CD8-positive, alpha-beta memory T cell (primary cell): ENCODE measurements around the gene PPP2R5C. TPM values are rescaled to one million over a fixed set of nuclear protein-coding genes. Genes with fewer than 3 reads are reported as not detected.

Experiments used
- CTCF ChIA-PET: fragments of 350-600 bp; sonication (Branson Sonifier 250); formaldehyde crosslinking; loops from one replicate; lab custom pipeline; 2021; ENCODE audit warnings: antibody characterized with exemption; lab: Charles Lee
- POLR2A ChIA-PET: fragments of 350-600 bp; sonication (Branson Sonifier 250); formaldehyde crosslinking; loops from one replicate; lab custom pipeline; 2021; ENCODE audit warnings: antibody characterized with exemption; lab: Charles Lee
- DNase-seq, 5 donors: peaks; one replicate each; pipeline versions ENCODE4 v3.0.0 to v3.0.0-alpha.2; 2020 to 2022; ENCODE audit warnings: mixed read lengths in 1 of 5
- H3K27ac ChIP-seq: one replicate; pipeline ENCODE4 v1.7.0; 2013; ENCODE audit warnings: low read depth, mild to moderate bottlenecking, low read length, moderate library complexity
- H3K27me3 ChIP-seq: 2 replicates; pipeline ENCODE4 v1.7.0; 2013; ENCODE audit warnings: low read length, mild to moderate bottlenecking; ENCODE audit not compliant: insufficient read depth, poor library complexity, severe bottlenecking
- H3K36me3 ChIP-seq: 2 replicates; pipeline ENCODE4 v1.7.0; 2013; ENCODE audit warnings: mild to moderate bottlenecking, low read length, moderate library complexity; ENCODE audit not compliant: insufficient read depth
- H3K4me1 ChIP-seq: 2 replicates; pipeline ENCODE4 v1.7.0; 2013; ENCODE audit warnings: mild to moderate bottlenecking, low read length, moderate library complexity; ENCODE audit not compliant: insufficient read depth
- H3K4me3 ChIP-seq: 2 replicates; pipeline ENCODE4 v1.7.0; 2013; ENCODE audit warnings: mild to moderate bottlenecking, low read length
- H3K9me3 ChIP-seq: 2 replicates; pipeline ENCODE4 v1.7.0; 2013; ENCODE audit warnings: mild to moderate bottlenecking, low read length
- H3K27ac Mint-ChIP-seq, 8 donors: one replicate each; pipeline ENCODE4 v1.8.0; 2020 to 2021; ENCODE audit warnings: mixed read lengths in 8 of 8, mild to moderate bottlenecking in 6 of 8, inconsistent platforms in 3 of 8, moderate library complexity in 3 of 8
- H3K27me3 Mint-ChIP-seq, 2 donors: one replicate each; pipeline ENCODE4 v1.8.0; 2020 to 2021; ENCODE audit warnings: mixed read lengths in 2 of 2, mild to moderate bottlenecking in 1 of 2, moderate library complexity in 1 of 2
- H3K36me3 Mint-ChIP-seq, 3 donors: one replicate each; pipeline ENCODE4 v1.8.0; 2020 to 2021; ENCODE audit warnings: mixed read lengths in 3 of 3, inconsistent platforms in 1 of 3, mild to moderate bottlenecking in 1 of 3
- H3K4me1 Mint-ChIP-seq, 3 donors: one replicate each; pipeline ENCODE4 v1.8.0; 2020 to 2021; ENCODE audit warnings: mixed read lengths in 3 of 3, inconsistent platforms in 1 of 3, mild to moderate bottlenecking in 1 of 3
- H3K4me3 Mint-ChIP-seq, 7 donors: one replicate each; pipeline ENCODE4 v1.8.0; 2020 to 2021; ENCODE audit warnings: mixed read lengths in 7 of 7, mild to moderate bottlenecking in 6 of 7, moderate library complexity in 4 of 7, inconsistent platforms in 2 of 7
- H3K9me3 Mint-ChIP-seq, 5 donors: one replicate each; pipeline ENCODE4 v1.8.0; 2020 to 2022; ENCODE audit warnings: mixed read lengths in 5 of 5, mild to moderate bottlenecking in 3 of 5, moderate library complexity in 2 of 5, inconsistent platforms in 1 of 5
- polyA plus RNA-seq: library from polyadenylated mRNA; unstranded; fragments of 300-500 nt; fragmentation: Illumina TruSeq; gene quantifications from one replicate; pipeline ENCODE4 v1.2.3, GENCODE V29; 2021
- total RNA-seq, 2 experiments: library from RNA; stranded (reverse); gene quantifications; one replicate each; pipeline ENCODE4 v1.2.3, GENCODE V29; 2021

The PPP2R5C gene
- total and polyA plus RNA-seq, 3 experiments from 2014 or later = 278 to 342 (median 307) TPM

DNA sequence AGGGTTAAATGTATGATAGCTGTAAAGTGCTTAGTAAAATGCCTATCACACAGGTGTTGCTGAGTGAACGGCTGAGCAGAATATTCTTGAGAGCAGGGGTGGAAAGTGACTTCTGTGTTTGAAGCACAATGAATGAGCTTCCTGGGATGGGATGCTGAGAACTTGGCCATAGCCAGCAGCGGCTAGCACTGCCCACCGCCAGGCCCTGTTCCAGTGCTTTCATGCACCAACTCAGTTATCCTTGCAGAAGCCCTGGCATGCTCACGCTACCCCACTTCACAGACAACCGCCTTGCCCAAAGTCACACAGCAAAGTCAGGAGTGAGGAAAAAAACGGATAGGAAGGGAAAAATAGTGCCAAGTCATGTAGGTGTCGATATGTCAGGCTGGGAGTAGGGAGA is 213.7 kb downstream of the PPP2R5C start:
- no peak overlapping the region for H3K4me3 Mint-ChIP-seq
- H3K4me1 Mint-ChIP-seq = peaks cover 33 to 45% (median 42%) of the 10 kb centered on the region in 3 donors
- peaks cover 17% of the 10 kb centered on the region for H3K36me3 ChIP-seq
- H3K9me3 ChIP-seq = no peaks in the 10 kb centered on the region
- ChIA-PET POLR2A (no interaction called here), CTCF (no interaction called here)
- H3K27ac ChIP-seq = no peak overlapping the region
- no peaks in the 10 kb centered on the region for H3K27me3 ChIP-seq
- no peaks in the 10 kb centered on the region for H3K27me3 Mint-ChIP-seq
- H3K36me3 Mint-ChIP-seq = peaks cover 4 to 54% (median 9%) of the 10 kb centered on the region in 3 donors
- no peak for DNase-seq
- H3K27ac Mint-ChIP-seq = no peak overlapping the region
- no peak overlapping the region for H3K4me3 ChIP-seq
- H3K4me1 ChIP-seq = peaks cover 13% of the 10 kb centered on the region
- H3K9me3 Mint-ChIP-seq = no peaks in the 10 kb centered on the region

Other genes starting within 250 kb of the PPP2R5C start
- gene DIO3, start 200.2 kb upstream of the PPP2R5C start, total RNA-seq = not detected
- not detected for gene DIO3, start 200.2 kb upstream of the PPP2R5C start, polyA plus RNA-seq
- 100 to 1,000 TPM; 241 to 249 TPM for gene DYNC1H1, start 202.9 kb downstream of the PPP2R5C start, total RNA-seq
- gene DYNC1H1, start 202.9 kb downstream of the PPP2R5C start, polyA plus RNA-seq = 59.7 TPM